Stimulated activated CD4-positive, alpha-beta T cell treated with anti-CD3 and anti-CD28 coated beads, Interleukin-4, amount 100 ng/mL, for 48 hours (primary cell): ENCODE measurements around the gene PHTF2.
"Not testable (repeated sequence)": the region's sequence is repeated elsewhere in the genome, so short reads cannot be mapped to it uniquely, and the experiment has no call there.

Experiments used
- DNase-seq, 2 donors: peaks; one replicate each; pipeline ENCODE4 v3.0.0-alpha.2; 2020; ENCODE audit warnings: low read depth in 2 of 2

PHTF2 gene

GRCh38 chr7:77830649-77831355 lies 32.2 kb downstream of the PHTF2 start:
- no peak for DNase-seq

- DNase-seq, result peak in 1 of 2 donors; percentile 23
These were observed 32.9 kb downstream of the PHTF2 start for GRCh38 chr7:77831481-77831880.

GRCh38 chr7:77831953-77832352 lies 33.4 kb downstream of the PHTF2 start:
- DNase-seq, result no peak

- no peak for DNase-seq
These were observed 34.6 kb downstream of the PHTF2 start for GRCh38 chr7:77833136-77833535.

GRCh38 chr7:77836425-77836824 lies 37.9 kb downstream of the PHTF2 start:
- DNase-seq, result not testable (repeated sequence)

- no peak for DNase-seq
These were observed 38.7 kb downstream of the PHTF2 start for GRCh38 chr7:77837275-77837674.

- no peak for DNase-seq
These were observed 39.4 kb downstream of the PHTF2 start for GRCh38 chr7:77837966-77838365.

GRCh38 chr7:77838929-77839491 lies 40.4 kb downstream of the PHTF2 start:
- no peak for DNase-seq

GRCh38 chr7:77839919-77840318 lies 41.3 kb downstream of the PHTF2 start:
- no peak for DNase-seq

- no peak for DNase-seq
These were observed 44.6 kb downstream of the PHTF2 start for GRCh38 chr7:77843194-77843593.

- DNase-seq, result no peak
These were observed 47.9 kb downstream of the PHTF2 start for GRCh38 chr7:77846317-77847092.

GRCh38 chr7:77855371-77856083 lies 57.0 kb downstream of the PHTF2 start:
- no peak for DNase-seq

GRCh38 chr7:77858278-77858677 lies 59.7 kb downstream of the PHTF2 start:
- DNase-seq, result no peak

- no peak for DNase-seq
These were observed 60.8 kb downstream of the PHTF2 start for GRCh38 chr7:77859343-77859742.

GRCh38 chr7:77862691-77863090 lies 64.1 kb downstream of the PHTF2 start:
- DNase-seq, result no peak

- no peak for DNase-seq
These were observed 65.3 kb downstream of the PHTF2 start for GRCh38 chr7:77863860-77864259.

- DNase-seq, result no peak
These were observed 67.8 kb downstream of the PHTF2 start for GRCh38 chr7:77866370-77866769.

GRCh38 chr7:77866786-77867536 lies 68.4 kb downstream of the PHTF2 start:
- no peak for DNase-seq

- DNase-seq, result no peak
These were observed 68.9 kb downstream of the PHTF2 start for GRCh38 chr7:77867537-77867865.

GRCh38 chr7:77872256-77872655 lies 73.7 kb downstream of the PHTF2 start:
- not testable (repeated sequence) for DNase-seq

GRCh38 chr7:77873416-77874327 lies 75.1 kb downstream of the PHTF2 start:
- DNase-seq, result not testable (repeated sequence)
